HG03575 (cell line): ENCODE measurements around the gene CYB561D1.

Source experiments
- ATAC-seq: cut with Tn5 transposase; IDR thresholded peaks from one replicate; pipeline ENCODE4 v1.9.1; 2021; ENCODE audit not compliant: unreplicated experiment, insufficient number of reproducible peaks, low FRiP score; ENCODE audit errors: extremely low read depth

Gene CYB561D1

GRCh38 chr1:109497449-109498160, 3.7 kb downstream of the CYB561D1 start:
- ATAC-seq: no peak

GRCh38 chr1:109498161-109498801, 4.4 kb downstream of the CYB561D1 start:
- no peak for ATAC-seq

- no peak for ATAC-seq
These were observed 5.2 kb downstream of the CYB561D1 start for GRCh38 chr1:109499081-109499480.

GRCh38 chr1:109499661-109500536, 6.0 kb downstream of the CYB561D1 start:
- ATAC-seq: no peak

- ATAC-seq: no peak
These were observed 7.1 kb downstream of the CYB561D1 start for GRCh38 chr1:109500941-109501381.

- no peak for ATAC-seq
These were observed 7.9 kb downstream of the CYB561D1 start for GRCh38 chr1:109501644-109502363.

- ATAC-seq: no peak
These were observed 8.5 kb downstream of the CYB561D1 start for GRCh38 chr1:109502364-109502851.

- ATAC-seq: no peak
These were observed 10.0 kb downstream of the CYB561D1 start for GRCh38 chr1:109503935-109504334.

GRCh38 chr1:109504974-109505373, 11.1 kb downstream of the CYB561D1 start:
- no peak for ATAC-seq

GRCh38 chr1:109508001-109508872, 14.3 kb downstream of the CYB561D1 start:
- ATAC-seq: no peak

GRCh38 chr1:109508873-109509175, 14.9 kb downstream of the CYB561D1 start:
- ATAC-seq: no peak

- no peak for ATAC-seq
These were observed 15.6 kb downstream of the CYB561D1 start, which contains the start of gene AMIGO1 for GRCh38 chr1:109509176-109510134. AMIGO1 (minus strand) TSS chr1:109509727; CDS start chr1:109508912, 815 bp downstream.

GRCh38 chr1:109513110-109513710, 19.3 kb downstream of the CYB561D1 start:
- ATAC-seq: no peak

GRCh38 chr1:109514846-109515245, 21.0 kb downstream of the CYB561D1 start:
- no peak for ATAC-seq

GRCh38 chr1:109516872-109517271, 23.0 kb downstream of the CYB561D1 start:
- ATAC-seq: no peak

GRCh38 chr1:109517337-109517736, 23.4 kb downstream of the CYB561D1 start:
- no peak for ATAC-seq
